MM.1S (cell line): Measurements from ENCODE around the gene SLC51A.

Experiments
- DNase-seq: peaks from one replicate; pipeline ENCODE4 v3.0.0-alpha.2; 2015
- H2AFZ ChIP-seq: fragments of 300-600 bp; sonication (generic); 2 replicates; pipeline ENCODE4 v1.6.0; 2016; ENCODE audit warnings: antibody characterized with exemption, low read length
- H3F3A ChIP-seq: fragments of 300-600 bp; sonication (generic); 2 replicates; pipeline ENCODE4 v1.6.1; 2016; ENCODE audit warnings: mild to moderate bottlenecking, antibody characterized with exemption, low read length, moderate library complexity, mixed read lengths; ENCODE audit not compliant: insufficient read depth
- H3K27ac ChIP-seq: fragments of 300-600 bp; sonication (generic); 2 replicates; pipeline ENCODE4 v1.5.1; 2016; ENCODE audit warnings: mild to moderate bottlenecking, low read length
- H3K27me3 ChIP-seq: fragments of 300-600 bp; sonication (generic); replicated peaks from 2 replicates; pipeline ENCODE4 v1.6.0; 2016; ENCODE audit warnings: low read length; ENCODE audit not compliant: insufficient read depth
- H3K36me3 ChIP-seq: fragments of 300-600 bp; sonication (generic); replicated peaks from 2 replicates; pipeline ENCODE4 v1.6.1; 2016; ENCODE audit warnings: mild to moderate bottlenecking, low read length, mixed read lengths; ENCODE audit not compliant: insufficient read depth
- H3K4me1 ChIP-seq: fragments of 300-600 bp; sonication (generic); 2 replicates; pipeline ENCODE4 v1.6.1; 2016; ENCODE audit warnings: low read length, mixed read lengths
- H3K4me2 ChIP-seq: fragments of 300-600 bp; sonication (generic); 2 replicates; pipeline ENCODE4 v1.6.0; 2016; ENCODE audit warnings: low read depth, low read length
- H3K4me3 ChIP-seq: fragments of 300-600 bp; sonication (generic); 2 replicates; pipeline ENCODE4 v1.5.1; 2016; ENCODE audit warnings: low read length, mixed read lengths
- H3K79me2 ChIP-seq: fragments of 300-600 bp; sonication (generic); 2 replicates; pipeline ENCODE4 v1.6.1; 2016; ENCODE audit warnings: mixed run types, low read length, mixed read lengths
- H3K9ac ChIP-seq: fragments of 300-600 bp; sonication (generic); 2 replicates; pipeline ENCODE4 v1.6.1; 2016; ENCODE audit warnings: low read length, mixed read lengths
- H3K9me2 ChIP-seq: fragments of 300-600 bp; sonication (generic); replicated peaks from 2 replicates; pipeline ENCODE4 v1.6.1; 2016; ENCODE audit warnings: mild to moderate bottlenecking, low read length, mixed read lengths; ENCODE audit not compliant: insufficient read depth
- H3K9me3 ChIP-seq: fragments of 300-600 bp; sonication (generic); replicated peaks from 2 replicates; pipeline ENCODE4 v1.6.1; 2016; ENCODE audit warnings: mild to moderate bottlenecking, low read length, mixed read lengths; ENCODE audit not compliant: insufficient read depth
- H4K20me1 ChIP-seq: fragments of 300-600 bp; sonication (generic); 2 replicates; pipeline ENCODE4 v1.6.1; 2016; ENCODE audit warnings: mild to moderate bottlenecking, low read length, moderate library complexity, mixed read lengths; ENCODE audit not compliant: insufficient read depth
- EZH2 ChIP-seq: fragments of 300-600 bp; sonication (generic); optimal IDR thresholded peaks from 2 replicates; pipeline ENCODE3; 2017; ENCODE audit warnings: low read depth, mild to moderate bottlenecking, antibody characterized with exemption, low read length, mixed read lengths
- EZH2phosphoT487 ChIP-seq: fragments of 300-600 bp; sonication (generic); IDR thresholded peaks from 2 replicates; pipeline ENCODE4 v1.6.1; 2018; ENCODE audit warnings: antibody characterized with exemption, low read length
- TF ChIP-seq, protein P1 (sequence below): fragments of 300-600 bp; sonication (generic); IDR thresholded peaks from 2 replicates; pipeline ENCODE4 v1.5.1; 2016; ENCODE audit warnings: antibody characterized with exemption, low read length, mixed read lengths

The SLC51A gene

DNA sequence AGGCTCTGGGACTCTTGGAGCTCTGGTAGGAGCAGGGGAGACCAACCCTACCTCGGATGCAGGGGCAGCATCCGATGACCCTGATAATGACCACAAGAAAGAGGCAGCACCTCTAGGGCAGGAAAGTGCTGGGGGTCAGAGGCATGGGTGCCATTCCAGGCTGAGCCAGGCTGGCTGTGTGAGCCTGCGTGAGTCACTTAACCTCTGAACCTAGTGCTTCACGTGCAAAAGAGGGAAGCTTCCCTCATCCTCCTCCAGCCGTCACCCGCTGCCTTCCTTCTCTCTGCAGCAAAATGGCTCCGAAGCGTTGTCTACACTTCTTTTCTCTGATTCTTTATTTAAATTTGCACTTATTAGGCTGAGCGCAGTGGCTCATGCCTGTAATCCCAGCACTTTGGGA, 40.6 kb upstream of the SLC51A start:
- no peak overlapping the region for H2AFZ ChIP-seq
- no peak for DNase-seq
- no peak overlapping the region for H3K4me2 ChIP-seq
- no peak overlapping the region for H3K4me3 ChIP-seq
- no peak overlapping the region for H3K27ac ChIP-seq
- H3K9ac ChIP-seq: no peak overlapping the region
- no peaks in the 10 kb centered on the region for H3K27me3 ChIP-seq
- H3K36me3 ChIP-seq: no peaks in the 10 kb centered on the region
- TF ChIP-seq, protein P1, sequence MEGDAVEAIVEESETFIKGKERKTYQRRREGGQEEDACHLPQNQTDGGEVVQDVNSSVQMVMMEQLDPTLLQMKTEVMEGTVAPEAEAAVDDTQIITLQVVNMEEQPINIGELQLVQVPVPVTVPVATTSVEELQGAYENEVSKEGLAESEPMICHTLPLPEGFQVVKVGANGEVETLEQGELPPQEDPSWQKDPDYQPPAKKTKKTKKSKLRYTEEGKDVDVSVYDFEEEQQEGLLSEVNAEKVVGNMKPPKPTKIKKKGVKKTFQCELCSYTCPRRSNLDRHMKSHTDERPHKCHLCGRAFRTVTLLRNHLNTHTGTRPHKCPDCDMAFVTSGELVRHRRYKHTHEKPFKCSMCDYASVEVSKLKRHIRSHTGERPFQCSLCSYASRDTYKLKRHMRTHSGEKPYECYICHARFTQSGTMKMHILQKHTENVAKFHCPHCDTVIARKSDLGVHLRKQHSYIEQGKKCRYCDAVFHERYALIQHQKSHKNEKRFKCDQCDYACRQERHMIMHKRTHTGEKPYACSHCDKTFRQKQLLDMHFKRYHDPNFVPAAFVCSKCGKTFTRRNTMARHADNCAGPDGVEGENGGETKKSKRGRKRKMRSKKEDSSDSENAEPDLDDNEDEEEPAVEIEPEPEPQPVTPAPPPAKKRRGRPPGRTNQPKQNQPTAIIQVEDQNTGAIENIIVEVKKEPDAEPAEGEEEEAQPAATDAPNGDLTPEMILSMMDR: no peak
- TF ChIP-seq EZH2: no peak
- TF ChIP-seq EZH2phosphoT487: no peak
- H3K9me3 ChIP-seq: no peaks in the 10 kb centered on the region
- no peaks in the 10 kb centered on the region for H3F3A ChIP-seq
- no peaks in the 10 kb centered on the region for H3K79me2 ChIP-seq
- no peaks in the 10 kb centered on the region for H4K20me1 ChIP-seq
- no peaks in the 10 kb centered on the region for H3K9me2 ChIP-seq
- no peaks in the 10 kb centered on the region for H3K4me1 ChIP-seq

DNA sequence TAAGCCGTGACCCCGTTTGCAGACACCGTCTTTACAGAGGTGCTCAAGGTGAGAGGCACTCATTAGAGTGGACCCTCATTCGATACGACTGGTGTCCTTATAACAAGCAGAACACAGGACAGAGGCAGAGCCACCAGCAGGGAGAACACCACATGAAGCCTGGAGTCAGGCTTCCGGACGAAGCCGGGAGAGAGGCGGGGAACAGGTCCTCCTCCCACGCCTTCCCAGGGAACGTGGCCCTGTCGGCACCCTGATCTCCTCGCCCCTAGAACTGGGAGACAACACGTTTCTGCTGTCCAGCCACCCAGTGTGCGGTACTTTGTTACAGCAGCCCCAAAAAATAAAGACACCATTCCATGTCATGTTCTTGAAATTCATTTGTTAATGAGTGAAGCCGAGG, 38.8 kb upstream of the SLC51A start:
- Histone ChIP-seq H4K20me1 (no peaks in the 10 kb centered on the region), H3F3A (no peaks in the 10 kb centered on the region), H3K4me2 (no peak overlapping the region), H3K27ac (no peak overlapping the region), H3K4me1 (no peaks in the 10 kb centered on the region), H3K27me3 (no peaks in the 10 kb centered on the region), H2AFZ (no peak overlapping the region), H3K9me2 (no peaks in the 10 kb centered on the region), H3K36me3 (no peaks in the 10 kb centered on the region), H3K9ac (no peak overlapping the region), H3K9me3 (no peaks in the 10 kb centered on the region), H3K4me3 (no peak overlapping the region), H3K79me2 (no peaks in the 10 kb centered on the region)
- no peak for TF ChIP-seq EZH2
- TF ChIP-seq EZH2phosphoT487: no peak
- TF ChIP-seq, protein P1: no peak
- DNase-seq: no peak

DNA sequence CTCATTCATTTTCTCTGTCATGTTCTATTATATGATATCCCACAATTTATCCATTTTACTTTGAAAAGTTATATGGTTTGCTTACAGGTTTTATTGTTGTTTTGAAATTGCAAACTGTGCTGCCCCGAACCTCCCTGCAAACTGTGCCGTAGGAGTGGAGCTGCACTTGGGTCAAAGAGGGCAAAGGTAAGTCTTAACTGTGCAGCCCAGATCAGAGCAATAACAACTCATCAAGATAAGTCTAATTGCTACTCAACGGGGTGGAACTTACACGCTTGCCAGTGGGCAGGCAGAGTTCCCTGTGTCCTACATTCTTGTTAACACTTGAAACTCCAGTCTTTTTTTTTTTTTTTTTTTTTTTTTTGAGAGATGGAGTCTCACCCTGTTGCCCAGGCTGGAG, 38.4 kb upstream of the SLC51A start:
- Histone ChIP-seq H4K20me1 (no peaks in the 10 kb centered on the region), H3K9me3 (no peaks in the 10 kb centered on the region), H3K27me3 (no peaks in the 10 kb centered on the region), H3K4me3 (no peak overlapping the region), H3K79me2 (no peaks in the 10 kb centered on the region), H3K4me1 (no peaks in the 10 kb centered on the region), H3F3A (no peaks in the 10 kb centered on the region), H3K4me2 (no peak overlapping the region), H3K9ac (no peak overlapping the region), H3K27ac (no peak overlapping the region), H3K36me3 (no peaks in the 10 kb centered on the region), H2AFZ (no peak overlapping the region), H3K9me2 (no peaks in the 10 kb centered on the region)
- DNase-seq: no peak
- TF ChIP-seq, protein P1: no peak
- TF ChIP-seq EZH2: no peak
- no peak for TF ChIP-seq EZH2phosphoT487
